CD4-positive, alpha-beta T cell treated with Interleukin-4 for 4 hours (primary cell): ENCODE data around the gene TUSC2.
"Not testable (repeated sequence)": the region's sequence is repeated elsewhere in the genome, so short reads cannot be mapped to it uniquely, and the experiment has no call there.

Source experiments
- DNase-seq: peaks from one replicate; pipeline ENCODE4 v3.0.0-alpha.2; 2020

The TUSC2 gene

GRCh38 chr3:50293079-50293801, 34.8 kb downstream of the TUSC2 start:
- no peak for DNase-seq

GRCh38 chr3:50292159-50293078, 35.6 kb downstream of the TUSC2 start, which contains the start of gene IFRD2:
TSS of gene IFRD2 (minus strand) at chr3:50292429. CDS start at chr3:50292274, 155 bp downstream.
- peak; percentile 97 for DNase-seq

- DNase-seq = no peak
Measured at GRCh38 chr3:50290161-50290641, 37.8 kb downstream of the TUSC2 start.

- no peak for DNase-seq
Measured at GRCh38 chr3:50289130-50289529, 38.9 kb downstream of the TUSC2 start.

GRCh38 chr3:50288387-50289007, 39.5 kb downstream of the TUSC2 start:
- DNase-seq = no peak

GRCh38 chr3:50287262-50287661, 40.8 kb downstream of the TUSC2 start:
- no peak for DNase-seq

GRCh38 chr3:50286322-50287227, 41.4 kb downstream of the TUSC2 start:
- DNase-seq = no peak

- not testable (repeated sequence) for DNase-seq
Measured at GRCh38 chr3:50284121-50284520, 43.9 kb downstream of the TUSC2 start.

- no peak for DNase-seq
Measured at GRCh38 chr3:50279255-50280016, 48.6 kb downstream of the TUSC2 start.

- DNase-seq = no peak
Measured at GRCh38 chr3:50278880-50279224, 49.2 kb downstream of the TUSC2 start, which contains the start of gene LSMEM2. TSS of gene LSMEM2 (plus strand) at chr3:50279087. CDS start at chr3:50279114, 27 bp downstream.

- DNase-seq = no peak
Measured at GRCh38 chr3:50278123-50278879, 49.7 kb downstream of the TUSC2 start.

GRCh38 chr3:50276762-50277101, 51.3 kb downstream of the TUSC2 start:
- no peak for DNase-seq

- DNase-seq = no peak
Measured at GRCh38 chr3:50275996-50276761, 51.8 kb downstream of the TUSC2 start.

- DNase-seq = no peak
Measured at GRCh38 chr3:50275141-50275995, 52.7 kb downstream of the TUSC2 start.
